BJ (cell line): ENCODE data around the gene ELOVL2. TPM values are rescaled to one million over a fixed set of nuclear protein-coding genes. Genes with fewer than 3 reads are reported as not detected.
"Not testable (repeated sequence)": the region's sequence is repeated elsewhere in the genome, so short reads cannot be mapped to it uniquely, and the experiment has no call there.

Experiments used
- CTCF ChIA-PET: fragments of 350-600 bp; formaldehyde crosslinking; extraction: SDS; loops from one replicate; lab custom pipeline; 2021; ENCODE audit warnings: antibody characterized with exemption, inconsistent platforms; lab: Yijun Ruan, JAX
- POLR2A ChIA-PET: fragments of 300-600 bp; sonication (Branson Sonifier 250); formaldehyde crosslinking; extraction: SDS; loops from one replicate; lab custom pipeline; 2021; ENCODE audit warnings: antibody characterized with exemption; lab: Charles Lee
- DNase-seq: peaks from one replicate; pipeline ENCODE4 v3.0.0-alpha.2; 2011; ENCODE audit warnings: low read depth
- H3K27me3 ChIP-seq: 2 replicates; pipeline ENCODE4 v1.6.0; 2011; ENCODE audit warnings: low read length; ENCODE audit not compliant: control insufficient read depth, insufficient read depth
- H3K36me3 ChIP-seq: 2 replicates; pipeline ENCODE4 v1.5.1; 2011; ENCODE audit warnings: low read length; ENCODE audit not compliant: control insufficient read depth, insufficient read depth
- H3K4me3 ChIP-seq: 2 replicates; pipeline ENCODE4 v1.5.1; 2011; ENCODE audit warnings: low read depth, mild to moderate bottlenecking, control low read depth, low read length
- CTCF ChIP-seq: IDR thresholded peaks from 2 replicates; pipeline ENCODE4 v1.5.1; 2011; ENCODE audit warnings: low read depth, mild to moderate bottlenecking, control low read depth, inconsistent platforms, low read length, moderate library complexity; ENCODE audit not compliant: insufficient read depth
- polyA plus RNA-seq: library from polyadenylated mRNA; depleted of rRNA; stranded (reverse); fragments of >200 nt; gene quantifications from 2 replicates; pipeline ENCODE4 v1.2.3, GENCODE V29; 2011

ELOVL2 gene
- polyA plus RNA-seq, 1 experiment = 0.17 TPM

GRCh38 chr6:11011787-11012234 lies 32.3 kb downstream of the ELOVL2 start:
- Histone ChIP-seq H3K36me3 (no peaks in the 10 kb centered on the region), H3K4me3 (no peak overlapping the region), H3K27me3 (peaks cover 3% of the 10 kb centered on the region; the same call in 1 of the 2 replicates)
- CTCF ChIA-PET = interaction anchor here (0.6 to 1.4 kb wide), 3 partner anchors 10 to 484 kb away, joined by 3 to 4 read pairs (median 3); no protein-coding TSS in a partner anchor
- no peak for DNase-seq
- POLR2A ChIA-PET = no interaction called here
- no peak for TF ChIP-seq CTCF

DNA sequence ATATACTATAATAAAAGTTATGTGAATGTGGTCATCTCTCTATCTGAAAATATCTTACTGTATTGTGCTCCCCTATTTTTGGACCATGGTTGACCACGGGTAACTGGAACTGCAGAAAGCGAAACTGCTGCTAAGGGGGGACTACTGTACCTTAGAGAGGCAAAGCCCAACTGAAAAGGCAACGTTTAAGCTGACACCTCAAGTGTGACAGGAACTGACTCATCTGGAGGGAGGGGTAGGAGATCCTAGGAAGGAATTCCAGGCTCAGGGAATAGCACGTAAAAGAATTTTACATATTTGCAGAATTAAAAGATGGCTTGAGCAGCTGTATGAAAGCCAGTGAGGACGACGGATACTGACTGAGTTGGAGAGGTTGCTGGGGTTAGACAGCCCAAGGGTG lies 34.8 kb downstream of the ELOVL2 start:
- no peak overlapping the region for H3K4me3 ChIP-seq
- POLR2A ChIA-PET = no interaction called here
- H3K36me3 ChIP-seq = no peaks in the 10 kb centered on the region
- H3K27me3 ChIP-seq = no peaks in the 10 kb centered on the region
- no peak for TF ChIP-seq CTCF
- CTCF ChIA-PET = interaction anchor here (0.6 kb wide), 1 partner anchor 39 kb away, joined by 3 read pairs; no protein-coding TSS in a partner anchor
- DNase-seq = no peak

DNA sequence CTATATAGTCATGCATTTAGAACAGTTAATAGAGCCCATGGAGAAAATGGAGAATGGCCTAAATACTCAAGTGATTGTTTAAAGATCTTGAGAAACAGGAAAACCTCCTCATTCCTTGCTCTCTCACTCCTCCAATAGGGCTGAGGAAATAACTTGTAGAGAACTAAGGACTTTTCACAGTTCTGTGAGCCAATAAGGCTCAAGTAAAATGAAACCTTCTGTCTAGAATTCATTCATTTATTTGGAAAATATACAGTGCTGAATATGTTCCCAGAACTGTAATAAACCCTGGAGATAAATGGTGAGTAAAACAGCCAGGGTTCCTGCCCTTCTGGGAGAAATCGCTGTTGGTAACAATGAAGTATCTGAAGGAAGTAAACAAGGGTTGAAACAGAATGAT lies 35.3 kb downstream of the ELOVL2 start:
- ChIA-PET CTCF (interaction anchor here (0.6 kb wide), 1 partner anchor 40 kb away, joined by 3 read pairs; no protein-coding TSS in a partner anchor), POLR2A (no interaction called here)
- no peak overlapping the region for H3K4me3 ChIP-seq
- H3K36me3 ChIP-seq = no peaks in the 10 kb centered on the region
- no peaks in the 10 kb centered on the region for H3K27me3 ChIP-seq
- TF ChIP-seq CTCF = no peak
- no peak for DNase-seq

DNA sequence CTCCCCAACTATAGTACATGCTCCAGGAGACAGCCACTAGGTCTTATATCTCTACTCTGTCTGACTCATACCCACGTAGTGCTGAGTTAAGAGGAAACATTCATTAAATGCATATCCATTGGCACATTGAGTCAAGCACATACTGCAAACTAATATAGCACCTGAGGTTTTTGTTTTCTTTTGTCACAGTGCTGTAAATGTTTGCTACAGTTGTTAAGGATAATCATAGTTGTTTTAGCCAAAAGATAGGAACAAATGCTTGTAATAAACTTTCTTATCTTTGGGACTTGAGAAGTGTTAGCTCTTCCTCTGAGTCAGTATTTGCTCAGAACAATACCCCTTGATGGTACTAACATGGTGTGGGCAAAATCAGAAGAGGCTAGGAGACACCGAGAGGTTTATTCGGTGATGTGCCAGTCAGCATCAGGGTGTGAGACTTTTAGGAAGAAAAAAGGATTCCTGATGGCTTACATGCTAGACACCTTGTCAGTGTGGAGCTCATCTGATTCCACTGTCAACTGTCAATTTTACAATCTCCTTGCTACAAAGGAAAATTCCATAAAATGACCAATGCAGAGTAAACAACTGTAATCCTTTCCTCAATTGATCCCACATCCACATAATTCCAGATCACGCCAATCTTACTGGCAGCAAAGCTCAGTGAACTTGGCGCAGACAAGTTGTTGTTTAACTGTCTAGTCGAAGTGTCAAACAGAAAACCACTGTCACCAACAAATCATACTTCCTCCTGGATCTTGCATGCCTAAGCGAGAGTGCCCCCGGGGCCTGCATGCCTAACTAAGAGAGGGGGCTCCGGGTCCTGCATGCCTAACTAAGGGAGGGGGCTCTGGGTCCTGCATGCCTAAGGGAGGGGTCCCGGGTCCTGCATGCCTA lies 36.1 kb downstream of the ELOVL2 start:
- no peak overlapping the region for H3K4me3 ChIP-seq
- no peaks in the 10 kb centered on the region for H3K36me3 ChIP-seq
- H3K27me3 ChIP-seq = no peaks in the 10 kb centered on the region
- CTCF ChIA-PET = no interaction called here
- no peak for TF ChIP-seq CTCF
- no peak for DNase-seq
- POLR2A ChIA-PET = no interaction called here

DNA sequence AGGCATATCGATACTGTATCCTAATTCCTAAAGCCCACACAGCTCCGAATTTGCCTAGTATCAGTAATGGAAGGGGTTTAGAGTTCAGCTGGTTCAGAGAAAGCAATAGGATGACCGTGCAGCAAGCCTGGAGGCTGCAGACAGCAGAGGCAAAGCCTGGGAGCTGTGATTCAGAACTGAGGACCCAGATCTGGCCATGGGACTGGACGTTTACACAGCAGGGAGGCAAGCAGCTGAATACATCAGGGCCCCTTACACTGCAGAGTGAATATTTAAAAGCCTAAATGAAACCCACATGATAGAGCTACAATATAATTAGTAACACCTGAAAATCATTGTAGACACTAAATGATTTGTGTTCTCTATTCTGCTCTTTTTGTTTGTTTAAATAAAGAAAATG lies 38.0 kb downstream of the ELOVL2 start:
- ChIA-PET POLR2A (no interaction called here), CTCF (interaction anchor here (0.5 to 1.1 kb wide), 7 partner anchors 11 to 650 kb away, joined by 3 read pairs; no protein-coding TSS in a partner anchor)
- no peak for DNase-seq
- no peaks in the 10 kb centered on the region for H3K36me3 ChIP-seq
- no peaks in the 10 kb centered on the region for H3K27me3 ChIP-seq
- no peak for TF ChIP-seq CTCF
- H3K4me3 ChIP-seq = no peak overlapping the region

DNA sequence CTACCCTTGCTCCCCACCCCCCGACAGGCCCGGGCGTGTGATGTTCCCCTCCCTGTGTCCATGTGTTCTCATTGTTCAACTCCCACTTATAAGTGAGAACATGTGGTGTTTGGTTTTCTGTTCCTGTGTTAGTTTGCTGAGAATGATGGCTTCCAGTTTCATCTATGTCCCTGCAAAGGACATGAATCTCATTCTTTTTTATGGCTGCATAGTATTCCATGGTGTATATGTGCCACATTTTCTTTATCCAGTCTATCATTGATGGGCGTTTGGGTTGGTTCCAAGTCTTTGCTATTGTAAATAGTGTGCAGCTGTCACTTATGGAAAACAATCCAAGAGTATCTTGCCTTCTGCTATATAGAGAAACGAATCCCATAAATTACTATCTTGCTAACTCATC lies 40.8 kb downstream of the ELOVL2 start:
- H3K27me3 ChIP-seq, H3K4me3 ChIP-seq, POLR2A ChIA-PET, CTCF ChIA-PET, DNase-seq, H3K36me3 ChIP-seq: not testable (repeated sequence)
